IPS-18c (cell line): ENCODE measurements around the gene KIAA0513.

Experiments
- H3K4me3 ChIP-seq: 2 replicates; pipeline ENCODE4 v1.7.0; 2013; ENCODE audit warnings: low read depth, mild to moderate bottlenecking, low read length, moderate library complexity; ENCODE audit not compliant: insufficient read depth
- H3K9me3 ChIP-seq: one replicate; pipeline ENCODE4 v1.6.1; 2013; ENCODE audit warnings: mild to moderate bottlenecking, low read length, moderate library complexity; ENCODE audit not compliant: control insufficient read depth, insufficient read depth

The KIAA0513 gene

GRCh38 chr16:85027349-85027957, at the start of gene KIAA0513:
TSS of gene KIAA0513 (plus strand) at chr16:85027795. CDS start at chr16:85067072, 39,277 bp downstream.
- H3K9me3 ChIP-seq: no peaks in the 10 kb centered on the region
- H3K4me3 ChIP-seq: peak within 1 kb of the TSS; percentile 71

GRCh38 chr16:84979516-84979915, 48.1 kb upstream of the KIAA0513 start:
- H3K9me3 ChIP-seq: no peaks in the 10 kb centered on the region
- H3K4me3 ChIP-seq: no peak overlapping the region

GRCh38 chr16:84982434-84982833, 45.2 kb upstream of the KIAA0513 start:
- H3K4me3 ChIP-seq: no peak overlapping the region
- H3K9me3 ChIP-seq: no peaks in the 10 kb centered on the region

- no peaks in the 10 kb centered on the region for H3K9me3 ChIP-seq
- no peak overlapping the region for H3K4me3 ChIP-seq
These were observed 42.2 kb upstream of the KIAA0513 start for GRCh38 chr16:84985079-84986065.

- H3K4me3 ChIP-seq: no peak overlapping the region; the same call in 1 of the 2 replicates
- no peaks in the 10 kb centered on the region for H3K9me3 ChIP-seq
These were observed 41.5 kb upstream of the KIAA0513 start for GRCh38 chr16:84986102-84986501.

- H3K4me3 ChIP-seq: no peak overlapping the region
- H3K9me3 ChIP-seq: no peaks in the 10 kb centered on the region
These were observed 40.7 kb upstream of the KIAA0513 start for GRCh38 chr16:84986879-84987278.

GRCh38 chr16:84988328-84989080, 39.1 kb upstream of the KIAA0513 start:
- H3K9me3 ChIP-seq: no peaks in the 10 kb centered on the region
- no peak overlapping the region for H3K4me3 ChIP-seq

GRCh38 chr16:84989749-84990620, 37.6 kb upstream of the KIAA0513 start:
- Histone ChIP-seq H3K9me3 (no peaks in the 10 kb centered on the region), H3K4me3 (no peak overlapping the region)

- Histone ChIP-seq H3K9me3 (no peaks in the 10 kb centered on the region), H3K4me3 (no peak overlapping the region)
These were observed 36.8 kb upstream of the KIAA0513 start for GRCh38 chr16:84990782-84991181.

GRCh38 chr16:84992717-84993075, 34.9 kb upstream of the KIAA0513 start:
- H3K4me3 ChIP-seq: no peak overlapping the region

GRCh38 chr16:84993926-84994325, 33.7 kb upstream of the KIAA0513 start:
- Histone ChIP-seq H3K4me3 (no peak overlapping the region), H3K9me3 (no peaks in the 10 kb centered on the region)

More at GRCh38 chr16:84992717-84993075, 34.9 kb upstream of the KIAA0513 start:
- H3K9me3 ChIP-seq: no peaks in the 10 kb centered on the region

- no peak overlapping the region for H3K4me3 ChIP-seq
- no peaks in the 10 kb centered on the region for H3K9me3 ChIP-seq
These were observed 31.9 kb upstream of the KIAA0513 start for GRCh38 chr16:84995663-84996062.

GRCh38 chr16:84996365-84996764, 31.2 kb upstream of the KIAA0513 start:
- Histone ChIP-seq H3K4me3 (no peak overlapping the region), H3K9me3 (no peaks in the 10 kb centered on the region)

GRCh38 chr16:84999200-84999599, 28.4 kb upstream of the KIAA0513 start:
- H3K4me3 ChIP-seq: no peak overlapping the region
- no peaks in the 10 kb centered on the region for H3K9me3 ChIP-seq

- no peak overlapping the region for H3K4me3 ChIP-seq
- no peaks in the 10 kb centered on the region for H3K9me3 ChIP-seq
These were observed 27.6 kb upstream of the KIAA0513 start for GRCh38 chr16:84999857-85000480.

GRCh38 chr16:85002099-85002541, 25.5 kb upstream of the KIAA0513 start:
- Histone ChIP-seq H3K9me3 (no peaks in the 10 kb centered on the region), H3K4me3 (no peak overlapping the region)
